Chondrocyte (in vitro differentiated cells): ENCODE data around the gene FA2H. TPM values are rescaled to one million over a fixed set of nuclear protein-coding genes. Genes with fewer than 3 reads are reported as not detected.

Experiments
- DNase-seq: peaks from one replicate; pipeline ENCODE4 v3.0.0; 2021; ENCODE audit warnings: mixed read lengths, low spot score
- H3K27ac Mint-ChIP-seq: one replicate; pipeline ENCODE4 v1.8.0; 2021; ENCODE audit warnings: mild to moderate bottlenecking, moderate library complexity, mixed read lengths; ENCODE audit not compliant: unreplicated experiment
- H3K27me3 Mint-ChIP-seq: 2 replicates; pipeline ENCODE4 v1.8.0; 2021; ENCODE audit warnings: low read depth, mixed read lengths
- H3K36me3 Mint-ChIP-seq: 2 replicates; pipeline ENCODE4 v1.8.0; 2021; ENCODE audit warnings: low read depth, mixed read lengths
- H3K4me1 Mint-ChIP-seq: 2 replicates; pipeline ENCODE4 v1.8.0; 2021; ENCODE audit warnings: low read depth, mild to moderate bottlenecking, mixed read lengths
- H3K4me3 Mint-ChIP-seq: one replicate; pipeline ENCODE4 v1.8.0; 2021; ENCODE audit warnings: mild to moderate bottlenecking, moderate library complexity, mixed read lengths; ENCODE audit not compliant: unreplicated experiment
- H3K9me3 Mint-ChIP-seq: 2 replicates; pipeline ENCODE4 v1.8.0; 2021; ENCODE audit warnings: low read depth, mixed read lengths
- CTCF ChIP-seq: fragments of 200-600 bp; sonication (generic); IDR thresholded peaks from 2 replicates; pipeline ENCODE4 v1.5.0; 2021; ENCODE audit warnings: antibody characterized with exemption, mild to moderate bottlenecking, moderate library complexity
- total RNA-seq: library from RNA; stranded (reverse); gene quantifications from 3 replicates; pipeline ENCODE4 v1.2.1, GENCODE V29; 2021

FA2H gene
- total RNA-seq, 1 donor from 2014 or later: not detected

GRCh38 chr16:74743668-74744299 is 30.8 kb downstream of the FA2H start:
- no peak for TF ChIP-seq CTCF
- Mint-ChIP-seq H3K4me3 (no peak overlapping the region), H3K9me3 (no peaks in the 10 kb centered on the region), H3K27me3 (peaks cover 6% of the 10 kb centered on the region), H3K4me1 (peaks cover 18% of the 10 kb centered on the region), H3K27ac (peak overlapping the region; percentile 73), H3K36me3 (no peaks in the 10 kb centered on the region)
- no peak for DNase-seq

- no peak for DNase-seq
- Mint-ChIP-seq H3K27me3 (peaks cover 6% of the 10 kb centered on the region), H3K4me1 (peaks cover 20% of the 10 kb centered on the region), H3K9me3 (no peaks in the 10 kb centered on the region), H3K4me3 (no peak overlapping the region), H3K27ac (no peak overlapping the region), H3K36me3 (no peaks in the 10 kb centered on the region)
- TF ChIP-seq CTCF: no peak
Observed at GRCh38 chr16:74743045-74743667, 31.5 kb downstream of the FA2H start.

- TF ChIP-seq CTCF: no peak
Observed at GRCh38 chr16:74742051-74742481, 32.6 kb downstream of the FA2H start.

GRCh38 chr16:74740795-74741304 is 33.8 kb downstream of the FA2H start:
- TF ChIP-seq CTCF: no peak
- Mint-ChIP-seq H3K4me3 (no peak overlapping the region), H3K9me3 (no peaks in the 10 kb centered on the region), H3K27me3 (no peaks in the 10 kb centered on the region), H3K27ac (no peak overlapping the region), H3K36me3 (no peaks in the 10 kb centered on the region), H3K4me1 (peaks cover 28% of the 10 kb centered on the region)
- DNase-seq: peak; percentile 59

More at GRCh38 chr16:74742051-74742481, 32.6 kb downstream of the FA2H start:
- Mint-ChIP-seq H3K27ac (no peak overlapping the region), H3K27me3 (no peaks in the 10 kb centered on the region), H3K9me3 (no peaks in the 10 kb centered on the region), H3K36me3 (no peaks in the 10 kb centered on the region), H3K4me3 (no peak overlapping the region), H3K4me1 (peaks cover 28% of the 10 kb centered on the region)
- DNase-seq: peak; percentile 39

GRCh38 chr16:74739275-74739674 is 35.3 kb downstream of the FA2H start:
- Mint-ChIP-seq H3K36me3 (no peaks in the 10 kb centered on the region), H3K9me3 (no peaks in the 10 kb centered on the region), H3K4me1 (peaks cover 37% of the 10 kb centered on the region), H3K4me3 (no peak overlapping the region), H3K27me3 (no peaks in the 10 kb centered on the region), H3K27ac (no peak overlapping the region)
- no peak for DNase-seq
- TF ChIP-seq CTCF: no peak
